ENCODE measurements around the gene FOXRED1. TPM values are rescaled to one million over a fixed set of nuclear protein-coding genes. Genes with fewer than 3 reads are reported as not detected.

The FOXRED1 gene
- total RNA-seq, 2 donors from 2014 or later, result 19.9 to 63.4 TPM

DNA sequence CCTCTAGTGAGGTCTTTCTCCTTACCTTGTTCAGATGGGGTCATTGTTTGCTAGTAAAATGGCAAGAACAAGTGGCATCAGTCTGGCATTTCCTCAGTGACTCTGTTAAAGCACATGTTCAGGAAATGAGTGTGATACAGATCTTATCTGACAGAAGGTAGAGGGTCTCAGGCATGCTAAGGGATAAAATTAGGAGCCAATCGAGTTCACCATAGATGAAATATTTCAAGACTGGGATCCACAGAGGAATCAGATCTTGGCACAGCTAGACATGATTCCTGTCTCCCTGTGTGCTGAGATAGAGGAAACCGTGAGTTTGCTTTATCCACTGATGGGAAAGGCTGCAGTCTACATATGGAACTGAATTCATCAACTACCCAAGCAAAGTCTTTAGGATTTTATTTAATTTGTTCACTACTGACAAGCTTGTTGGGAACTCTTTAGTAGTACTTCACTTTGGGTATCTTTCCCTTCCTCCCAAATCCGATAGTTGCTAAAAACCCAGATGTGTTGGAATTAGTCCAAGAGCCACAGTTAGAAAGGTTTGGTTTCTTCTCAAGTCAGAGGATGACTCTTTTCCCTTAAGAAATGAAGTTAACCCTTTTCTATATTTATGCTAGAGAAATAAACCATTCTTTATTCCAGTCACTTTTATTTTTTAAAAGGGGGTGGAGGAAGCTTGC lies 39.0 kb upstream of the FOXRED1 start:
- intact Hi-C loops (cut with DNase I), result no loop called here
- no peak for DNase-seq

DNA sequence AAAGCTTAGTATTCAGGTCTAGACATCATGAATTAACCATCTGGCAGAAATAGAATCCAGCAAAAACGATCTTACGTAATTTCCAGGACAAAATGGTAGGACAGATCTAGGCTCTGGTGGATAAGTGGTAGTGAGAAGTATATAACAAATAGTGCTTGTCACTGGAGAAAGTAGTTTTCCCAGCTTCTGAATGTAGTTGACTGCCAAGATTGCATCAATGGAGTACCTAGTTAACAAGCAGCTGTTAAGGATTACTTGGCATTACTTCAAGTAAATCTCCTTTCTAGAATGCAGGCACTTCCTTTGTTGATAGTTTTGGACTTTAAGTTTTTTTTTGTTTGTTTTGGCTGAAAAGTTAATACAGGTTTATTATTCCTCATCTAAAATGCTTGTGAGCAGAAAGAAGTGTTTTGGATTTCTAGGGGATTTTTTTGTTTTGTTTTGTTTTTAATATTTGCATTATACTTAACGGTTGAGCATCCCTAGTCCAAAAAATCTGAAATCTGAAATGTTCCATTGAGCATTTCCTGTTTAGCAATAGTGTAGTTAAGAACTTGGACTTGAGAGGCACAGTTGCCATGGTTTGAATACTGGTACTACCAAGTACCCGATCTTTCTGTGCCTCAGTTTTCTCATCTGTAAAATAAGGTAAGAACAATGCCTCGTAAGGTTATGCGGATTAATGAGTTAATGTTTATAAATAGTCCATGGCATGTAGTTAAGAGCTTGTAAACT lies 37.1 kb upstream of the FOXRED1 start:
- Histone ChIP-seq H3K9me3 (no peaks in the 10 kb centered on the region), H3K4me1 (no peaks in the 10 kb centered on the region), H3K9ac (ENCODE audit: low read depth in 2 of 2, low read length in 2 of 2) (no peak overlapping the region), H3K4me3 (no peak overlapping the region), H3K27ac (no peak overlapping the region), H3K36me3 (no peaks in the 10 kb centered on the region), H3K27me3 (no peaks in the 10 kb centered on the region)
- no peak for TF ChIP-seq CTCF (IDR thresholded peaks at IDR 0.05)
- no peak for DNase-seq
- intact Hi-C loops (cut with DNase I), result no loop called here

More for the DNA sequence above, 39.0 kb upstream of the FOXRED1 start:
- Histone ChIP-seq H3K4me3 (no peak overlapping the region), H3K27me3 (no peaks in the 10 kb centered on the region), H3K4me1 (no peaks in the 10 kb centered on the region), H3K27ac (no peak overlapping the region), H3K9ac (ENCODE audit: low read depth in 2 of 2, low read length in 2 of 2) (no peak overlapping the region), H3K36me3 (no peaks in the 10 kb centered on the region), H3K9me3 (no peaks in the 10 kb centered on the region)
- no peak for TF ChIP-seq CTCF (IDR thresholded peaks at IDR 0.05)

DNA sequence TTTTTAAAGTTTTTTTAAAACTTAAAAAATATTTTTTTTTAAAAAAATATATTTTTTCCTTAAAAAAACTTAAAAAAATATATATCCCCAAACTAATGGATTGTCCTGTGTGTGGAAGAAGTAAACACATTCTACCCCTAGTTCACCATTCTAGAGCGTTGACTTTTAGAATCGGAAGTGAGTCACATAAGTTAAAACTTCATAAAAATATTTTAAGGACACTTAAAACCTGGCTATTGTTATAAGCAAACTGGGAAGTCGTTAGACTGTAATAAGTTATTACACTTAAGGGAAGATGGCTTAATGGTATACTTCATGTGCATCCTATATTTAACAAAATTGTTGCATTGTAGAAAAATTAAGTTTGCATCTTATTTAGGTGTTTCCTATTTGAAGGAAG lies 36.3 kb upstream of the FOXRED1 start:
- DNase-seq, result no peak
- H3K9me3 ChIP-seq, result no peaks in the 10 kb centered on the region
- H3K4me1 ChIP-seq, result no peaks in the 10 kb centered on the region
- H3K27me3 ChIP-seq, result no peaks in the 10 kb centered on the region
- no peak overlapping the region for H3K27ac ChIP-seq
- TF ChIP-seq CTCF (IDR thresholded peaks at IDR 0.05), result no peak
- no peak overlapping the region for H3K9ac ChIP-seq (ENCODE audit: low read depth in 2 of 2, low read length in 2 of 2)
- H3K36me3 ChIP-seq, result no peaks in the 10 kb centered on the region
- intact Hi-C loops (cut with DNase I), result no loop called here
- no peak overlapping the region for H3K4me3 ChIP-seq

GRCh38 chr11:126233391-126233790 lies 35.6 kb upstream of the FOXRED1 start:
- Histone ChIP-seq H3K27me3 (no peaks in the 10 kb centered on the region), H3K36me3 (no peaks in the 10 kb centered on the region), H3K9ac (ENCODE audit: low read depth in 2 of 2, low read length in 2 of 2) (no peak overlapping the region), H3K9me3 (no peaks in the 10 kb centered on the region), H3K4me3 (no peak overlapping the region), H3K27ac (no peak overlapping the region), H3K4me1 (no peaks in the 10 kb centered on the region)
- intact Hi-C loops (cut with DNase I), result no loop called here
- no peak for TF ChIP-seq CTCF (IDR thresholded peaks at IDR 0.05)
- no peak for DNase-seq

GRCh38 chr11:126246636-126247035 lies 22.3 kb upstream of the FOXRED1 start:
- no peaks in the 10 kb centered on the region for H3K27me3 ChIP-seq
- DNase-seq, result no peak
- H3K4me3 ChIP-seq, result no peak overlapping the region
- H3K9me3 ChIP-seq, result no peaks in the 10 kb centered on the region
- intact Hi-C loops (cut with DNase I), result no loop called here
- H3K4me1 ChIP-seq, result no peaks in the 10 kb centered on the region
- no peak for TF ChIP-seq CTCF (IDR thresholded peaks at IDR 0.05)
- H3K9ac ChIP-seq (ENCODE audit: low read depth in 2 of 2, low read length in 2 of 2), result no peak overlapping the region
- H3K27ac ChIP-seq, result no peak overlapping the region
- no peaks in the 10 kb centered on the region for H3K36me3 ChIP-seq
